Naive thymus-derived CD4-positive, alpha-beta T cell (primary cell): ENCODE data around the gene PRRC2B. TPM values are rescaled to one million over a fixed set of nuclear protein-coding genes. Genes with fewer than 3 reads are reported as not detected.
A peak's percentile ranks its signal among the peaks of the same experiment; 100 is the strongest.

ENCODE experiments used
- ATAC-seq: fragments of 150-1000 bp; cut with Tn5 transposase; 2 replicates; pipeline ENCODE4 v1.10.0; 2021; ENCODE audit warnings: mild to moderate bottlenecking, moderate library complexity
- CTCF ChIA-PET: fragments of 350-600 bp; sonication (Branson Sonifier 250); formaldehyde crosslinking; loops from one replicate; lab custom pipeline; 2021; ENCODE audit warnings: antibody characterized with exemption; lab: Charles Lee
- POLR2A ChIA-PET: fragments of 350-600 bp; sonication (Branson Sonifier 250); formaldehyde crosslinking; loops from one replicate; lab custom pipeline; 2021; ENCODE audit warnings: antibody characterized with exemption, inconsistent platforms; lab: Charles Lee
- DNase-seq, 9 donors: peaks; one replicate each; pipeline versions ENCODE4 v3.0.0 to v3.0.0-alpha.2; 2020 to 2022; ENCODE audit warnings: mixed read lengths in 1 of 9
- H3K27ac ChIP-seq: one replicate; pipeline ENCODE4 v1.7.0; 2013; ENCODE audit warnings: mild to moderate bottlenecking, low read depth, low read length, moderate library complexity
- H3K27me3 ChIP-seq, 2 donors: one replicate each; pipeline ENCODE4 v1.7.0; 2013; ENCODE audit warnings: low read length in 2 of 2, mild to moderate bottlenecking in 2 of 2, moderate library complexity in 2 of 2; ENCODE audit not compliant: control insufficient read depth in 2 of 2, insufficient read depth in 2 of 2
- H3K36me3 ChIP-seq, 3 experiments: 1 replicate in 2 of 3; 2 replicates in 1 of 3; pipeline ENCODE4 v1.7.0; 2013; ENCODE audit warnings: low read length in 3 of 3, mild to moderate bottlenecking in 3 of 3, moderate library complexity in 1 of 3; ENCODE audit not compliant: insufficient read depth in 3 of 3, control insufficient read depth in 2 of 3
- H3K4me1 ChIP-seq, 2 donors: one replicate each; pipeline ENCODE4 v1.7.0; 2013; ENCODE audit warnings: low read length in 2 of 2, mild to moderate bottlenecking in 2 of 2, moderate library complexity in 1 of 2; ENCODE audit not compliant: control insufficient read depth in 2 of 2, insufficient read depth in 2 of 2
- H3K4me3 ChIP-seq: 2 replicates; pipeline ENCODE4 v1.7.0; 2013; ENCODE audit warnings: mild to moderate bottlenecking, low read length
- H3K9me3 ChIP-seq, 3 experiments: 1 replicate in 2 of 3; 2 replicates in 1 of 3; pipeline ENCODE4 v1.7.0; 2013; ENCODE audit warnings: low read length in 3 of 3; ENCODE audit not compliant: control insufficient read depth in 2 of 3
- H3K27ac Mint-ChIP-seq, 9 donors: one replicate each; pipeline ENCODE4 v1.8.0; 2020 to 2022; ENCODE audit warnings: mixed read lengths in 9 of 9, mild to moderate bottlenecking in 8 of 9, moderate library complexity in 5 of 9, inconsistent platforms in 2 of 9
- H3K27me3 Mint-ChIP-seq, 5 donors: one replicate each; pipeline ENCODE4 v1.8.0; 2021 to 2022; ENCODE audit warnings: mixed read lengths in 5 of 5, mild to moderate bottlenecking in 1 of 5
- H3K36me3 Mint-ChIP-seq, 5 donors: one replicate each; pipeline ENCODE4 v1.8.0; 2020 to 2022; ENCODE audit warnings: mixed read lengths in 5 of 5, mild to moderate bottlenecking in 3 of 5, inconsistent platforms in 1 of 5
- H3K4me1 Mint-ChIP-seq, 7 donors: one replicate each; pipeline ENCODE4 v1.8.0; 2020 to 2022; ENCODE audit warnings: mixed read lengths in 7 of 7, mild to moderate bottlenecking in 3 of 7, inconsistent platforms in 1 of 7
- H3K4me3 Mint-ChIP-seq, 10 donors: one replicate each; pipeline ENCODE4 v1.8.0; 2020 to 2022; ENCODE audit warnings: mild to moderate bottlenecking in 10 of 10, mixed read lengths in 10 of 10, moderate library complexity in 6 of 10, inconsistent platforms in 2 of 10
- H3K9me3 Mint-ChIP-seq, 11 donors: one replicate each; pipeline ENCODE4 v1.8.0; 2020 to 2022; ENCODE audit warnings: mixed read lengths in 11 of 11, mild to moderate bottlenecking in 4 of 11, inconsistent platforms in 1 of 11, moderate library complexity in 1 of 11
- intact Hi-C, 2 donors: fragments of 100-400 bp; cut with micrococcal nuclease; formaldehyde crosslinking; loops; one replicate each; pipeline ENCODE4 v1.15.1; 2023
- polyA plus RNA-seq, 2 donors: library from polyadenylated mRNA; unstranded; fragments of 300-500 nt; fragmentation: Illumina TruSeq; gene quantifications; one replicate each; pipeline ENCODE4 v1.2.3, GENCODE V29; 2021
- total RNA-seq, 6 experiments: library from RNA in 5 of 6; stranded (reverse) in 5 of 6; gene quantifications; 1 replicate in 5 of 6; 2 replicates in 1 of 6; pipeline ENCODE4 v1.2.3 and lab custom pipeline; 2021 to 2026

Gene PRRC2B
- total and polyA plus RNA-seq, 7 experiments from 2014 or later: 29.8 to 382 (median 227) TPM

DNA sequence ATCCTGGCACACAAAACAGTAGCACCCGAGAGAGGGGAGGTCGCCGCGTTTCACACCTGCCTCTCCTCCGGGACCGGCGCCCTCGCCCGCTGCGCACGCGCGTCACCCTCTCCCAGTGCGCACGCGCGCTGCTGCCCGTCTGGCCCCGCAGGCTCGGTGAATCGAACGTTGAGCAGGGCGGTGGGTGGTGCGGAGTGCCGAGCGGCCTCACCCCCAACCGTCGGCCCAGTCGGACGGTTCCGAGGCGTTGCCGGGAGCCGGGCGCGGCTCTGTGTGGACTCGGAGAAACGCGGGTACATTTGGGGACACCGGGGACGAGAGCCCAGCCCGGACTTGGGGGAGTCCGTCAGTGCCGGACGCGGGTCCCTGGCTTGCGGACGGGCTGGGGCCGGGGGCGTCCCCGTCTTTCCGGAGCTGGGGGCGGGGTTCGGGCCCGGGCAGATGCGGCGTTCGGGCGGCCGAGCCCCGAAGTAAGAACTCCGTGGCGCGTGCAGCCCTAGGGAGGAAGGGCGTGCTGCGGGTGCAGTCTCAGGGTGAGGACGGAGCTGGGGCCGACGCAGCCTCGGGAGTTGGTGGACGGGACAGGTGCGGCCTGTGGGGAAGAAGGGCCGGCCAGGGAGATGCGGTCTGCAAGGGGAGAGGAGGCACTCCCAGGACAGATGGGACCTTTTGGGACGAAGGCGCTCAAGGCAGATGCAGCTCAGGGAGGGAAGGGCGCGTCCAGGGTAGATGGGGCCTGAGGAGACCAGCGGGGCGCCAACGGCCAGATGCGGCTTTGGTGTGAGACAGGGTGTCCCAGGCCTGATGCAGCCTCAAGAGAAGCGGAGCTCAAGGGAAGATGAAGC is 109.1 kb downstream of the PRRC2B start, which contains the start of gene POMT1:
POMT1 (plus strand) TSS at position 138 of the 845 bp plus-strand sequence. CDS start 1,301 bp downstream, outside the sequence.
- Histone ChIP-seq H3K4me3 (peak within 1 kb of the TSS; percentile 79), H3K27ac (peak within 1 kb of the TSS; percentile 88), H3K27me3 (no peaks in the 10 kb centered on the region), H3K9me3 (no peaks in the 10 kb centered on the region), H3K4me1 (peaks cover 41 to 42% of the 10 kb centered on the region in 2 donors), H3K36me3 (peaks cover 0 to 19% (median 4%) of the 10 kb centered on the region in 3 experiments)
- intact Hi-C loops: loop anchor here (1.0 to 5.0 kb wide), 11 partner anchors 28 to 739 kb away; partner anchors contain the start of genes NUP214 (in 2 of the 2), UCK1 (in 2 of the 2), FAM78A (in 1 of the 2) and PRRC2B (in 1 of the 2)
- H3K27ac Mint-ChIP-seq: peak within 1 kb of the TSS; percentile 88 to 98 (median 93)
- peaks cover 0 to 13% (median 8%) of the 10 kb centered on the region in 5 donors for H3K36me3 Mint-ChIP-seq
- peak; percentile 85 to 93 (median 90) for DNase-seq
- ChIA-PET CTCF (interaction anchor here (0.5 to 0.7 kb wide), 3 partner anchors 132 to 159 kb away, joined by 3 read pairs; no protein-coding TSS in a partner anchor), POLR2A (interaction anchor here (0.6 to 1.6 kb wide), 11 partner anchors 9 to 327 kb away, joined by 3 to 6 read pairs (median 3); no protein-coding TSS in a partner anchor)
- peaks cover 51 to 73% (median 60%) of the 10 kb centered on the region in 7 donors for H3K4me1 Mint-ChIP-seq
- peaks cover 0 to 5% (median 0%) of the 10 kb centered on the region in 11 donors for H3K9me3 Mint-ChIP-seq
- H3K4me3 Mint-ChIP-seq: peak within 1 kb of the TSS; percentile 89 to 99 (median 94)
- peak; percentile 77 for ATAC-seq
- H3K27me3 Mint-ChIP-seq: no peaks in the 10 kb centered on the region

DNA sequence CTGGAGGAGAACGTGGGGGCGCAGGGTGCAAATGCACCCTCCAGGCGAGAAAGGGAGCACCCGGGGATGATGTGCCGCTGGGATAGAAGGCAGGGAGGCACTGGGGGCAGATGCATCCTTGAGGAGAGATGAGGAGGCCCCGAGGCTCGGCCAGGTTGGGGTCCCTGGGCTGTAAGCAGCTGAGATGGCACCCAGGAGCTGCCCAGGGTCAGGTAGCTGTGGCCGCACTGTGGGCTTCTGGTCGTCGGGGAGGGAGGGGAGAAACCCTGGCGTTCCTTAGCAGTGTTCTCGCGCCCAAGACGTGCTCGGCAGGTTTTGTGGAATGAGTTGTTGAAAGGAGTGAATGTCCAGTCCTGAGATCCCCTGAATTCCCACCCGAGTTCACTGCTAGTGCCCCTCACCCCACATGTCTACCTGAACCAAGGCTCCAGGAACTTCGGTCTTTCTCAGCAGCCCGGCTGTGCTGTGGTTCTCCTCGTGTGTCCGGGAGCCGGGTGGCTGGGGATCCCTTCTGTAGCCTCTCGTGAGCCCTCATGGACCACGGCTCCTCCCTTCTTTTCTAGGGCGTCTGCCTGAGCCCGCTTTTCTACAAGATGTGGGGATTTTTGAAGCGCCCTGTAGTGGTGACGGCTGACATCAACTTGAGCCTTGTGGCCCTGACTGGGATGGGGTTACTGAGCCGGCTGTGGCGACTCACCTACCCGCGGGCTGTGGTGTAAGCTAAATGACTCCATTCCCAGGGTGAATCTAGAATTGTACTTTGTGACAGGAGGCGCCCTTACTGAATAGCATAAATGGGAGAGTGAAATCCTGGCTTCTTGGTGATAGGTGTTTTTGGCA is 110.0 kb downstream of the PRRC2B start:
- H3K36me3 Mint-ChIP-seq: peaks cover 0 to 15% (median 8%) of the 10 kb centered on the region in 5 donors
- POLR2A ChIA-PET: interaction anchor here (0.6 to 1.6 kb wide), 10 partner anchors 8 to 240 kb away, joined by 3 to 6 read pairs (median 3); no protein-coding TSS in a partner anchor
- DNase-seq (peak in 5 of 9 donors; percentile 17 to 72 (median 29)), ATAC-seq (peak; percentile 48)
- H3K27ac Mint-ChIP-seq: peak overlapping the region; percentile 82 to 97 (median 88)
- peaks cover 40 to 42% of the 10 kb centered on the region in 2 donors for H3K4me1 ChIP-seq
- H3K27me3 ChIP-seq: no peaks in the 10 kb centered on the region
- intact Hi-C loops: loop anchor here (1.0 to 5.0 kb wide), 10 partner anchors 27 to 738 kb away; partner anchors contain the start of genes FAM78A (in 1 of the 2), NUP214 (in 1 of the 2) and UCK1 (in 1 of the 2)
- peaks cover 48 to 67% (median 54%) of the 10 kb centered on the region in 7 donors for H3K4me1 Mint-ChIP-seq
- H3K9me3 ChIP-seq: no peaks in the 10 kb centered on the region
- H3K4me3 ChIP-seq: peak overlapping the region; percentile 79
- CTCF ChIA-PET: interaction anchor here (0.5 to 0.6 kb wide), 2 partner anchors 133 to 154 kb away, joined by 3 read pairs; no protein-coding TSS in a partner anchor
- H3K27ac ChIP-seq: peak overlapping the region; percentile 88
- peaks cover 0 to 5% (median 0%) of the 10 kb centered on the region in 11 donors for H3K9me3 Mint-ChIP-seq
- peak overlapping the region; percentile 89 to 99 (median 94) for H3K4me3 Mint-ChIP-seq
- no peaks in the 10 kb centered on the region for H3K27me3 Mint-ChIP-seq
- H3K36me3 ChIP-seq: peaks cover 0 to 19% (median 4%) of the 10 kb centered on the region in 3 experiments

DNA sequence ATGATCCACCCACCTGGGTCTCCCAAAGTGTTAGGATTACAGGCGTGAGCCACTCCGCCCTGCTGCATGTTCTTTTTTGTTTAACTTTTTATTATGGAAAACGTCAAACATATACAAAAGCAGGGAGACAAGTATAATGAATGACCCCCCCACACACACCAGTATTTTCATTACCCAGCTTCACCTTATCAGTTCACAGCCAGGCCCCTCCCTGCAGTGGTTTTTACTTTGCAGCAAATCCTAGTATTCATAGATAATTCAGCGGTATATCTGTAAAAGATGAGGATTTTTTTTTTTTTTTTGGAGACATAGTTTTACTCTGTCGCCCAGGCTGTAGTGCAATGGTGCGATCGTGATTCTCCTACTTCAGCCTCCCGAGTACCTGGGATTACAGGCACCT is 111.1 kb downstream of the PRRC2B start:
- Histone ChIP-seq H3K36me3 (peaks cover 0 to 21% (median 4%) of the 10 kb centered on the region in 3 experiments), H3K9me3 (no peaks in the 10 kb centered on the region), H3K27me3 (no peaks in the 10 kb centered on the region), H3K4me1 (peaks cover 29 to 31% of the 10 kb centered on the region in 2 donors), H3K4me3 (no peak overlapping the region), H3K27ac (no peak overlapping the region)
- peaks cover 0 to 22% (median 13%) of the 10 kb centered on the region in 5 donors for H3K36me3 Mint-ChIP-seq
- peaks cover 0 to 5% (median 0%) of the 10 kb centered on the region in 11 donors for H3K9me3 Mint-ChIP-seq
- ATAC-seq (no peak), DNase-seq (no peak)
- peak overlapping the region in 1 of 9 donors; percentile 2 for H3K27ac Mint-ChIP-seq
- intact Hi-C loops: no loop called here
- H3K4me3 Mint-ChIP-seq: peak overlapping the region; percentile 21 to 98 (median 69)
- peaks cover 36 to 56% (median 46%) of the 10 kb centered on the region in 7 donors for H3K4me1 Mint-ChIP-seq
- no peaks in the 10 kb centered on the region for H3K27me3 Mint-ChIP-seq
- ChIA-PET CTCF (interaction anchor here (0.7 kb wide), 1 partner anchor 664 kb away, joined by 4 read pairs; no protein-coding TSS in a partner anchor), POLR2A (no interaction called here)

DNA sequence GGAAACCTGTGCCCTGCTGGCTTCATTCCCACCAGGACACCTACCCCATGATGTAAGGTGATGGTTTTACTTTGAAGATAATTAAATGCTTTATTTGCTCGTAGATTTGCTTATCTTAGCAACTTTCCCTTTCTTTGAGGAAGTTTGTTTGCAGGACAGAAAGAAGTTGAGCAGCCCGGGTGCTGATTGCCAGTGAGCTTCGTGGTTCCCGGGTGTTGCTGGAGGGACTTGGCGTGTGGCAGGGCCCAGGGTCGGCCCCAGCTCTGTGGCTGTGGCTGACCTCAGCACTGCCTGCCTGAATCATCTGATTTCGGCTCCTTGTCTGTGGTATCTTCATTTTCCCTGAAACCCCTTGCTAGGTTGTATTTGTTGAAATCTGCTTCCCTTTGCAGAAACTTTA is 117.5 kb downstream of the PRRC2B start:
- ATAC-seq (no peak), DNase-seq (no peak)
- CTCF ChIA-PET: no interaction called here
- intact Hi-C loops: no loop called here
- Histone ChIP-seq H3K27ac (no peak overlapping the region), H3K36me3 (peaks cover 7 to 73% (median 19%) of the 10 kb centered on the region in 3 experiments), H3K4me1 (no peaks in the 10 kb centered on the region), H3K27me3 (no peaks in the 10 kb centered on the region), H3K4me3 (no peak overlapping the region), H3K9me3 (no peaks in the 10 kb centered on the region)
- peaks cover 5 to 43% (median 16%) of the 10 kb centered on the region in 5 donors for H3K36me3 Mint-ChIP-seq
- no peaks in the 10 kb centered on the region for H3K9me3 Mint-ChIP-seq
- H3K4me1 Mint-ChIP-seq: peaks cover 0 to 6% (median 1%) of the 10 kb centered on the region in 7 donors
- no peaks in the 10 kb centered on the region for H3K27me3 Mint-ChIP-seq
- no peak overlapping the region for H3K4me3 Mint-ChIP-seq
- POLR2A ChIA-PET: interaction anchor here (1.2 to 1.4 kb wide), 2 partner anchors 8 to 19 kb away, joined by 3 read pairs; no protein-coding TSS in a partner anchor
- no peak overlapping the region for H3K27ac Mint-ChIP-seq

DNA sequence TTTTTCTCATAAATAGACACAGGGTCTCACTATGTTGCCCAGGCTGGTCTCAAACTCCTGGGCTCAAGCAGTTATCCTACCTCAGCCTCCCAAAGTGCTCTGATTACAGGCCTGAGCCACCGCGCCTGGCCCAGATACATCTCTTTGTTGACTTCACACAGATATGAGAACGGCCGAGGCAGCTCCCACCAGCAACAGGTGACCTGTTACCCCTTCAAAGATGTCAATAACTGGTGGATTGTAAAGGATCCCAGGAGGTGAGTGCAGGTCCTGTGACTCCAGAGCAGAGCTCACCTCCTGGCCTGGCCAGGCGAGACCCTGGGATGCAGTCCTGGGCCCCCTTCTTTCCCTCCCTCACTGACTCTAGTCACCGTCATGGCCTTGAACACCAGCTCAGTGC is 118.0 kb downstream of the PRRC2B start:
- Mint-ChIP-seq H3K27ac (no peak overlapping the region), H3K4me3 (no peak overlapping the region), H3K27me3 (no peaks in the 10 kb centered on the region), H3K36me3 (peaks cover 3 to 39% (median 15%) of the 10 kb centered on the region in 5 donors), H3K9me3 (no peaks in the 10 kb centered on the region), H3K4me1 (peaks cover 0 to 6% (median 0%) of the 10 kb centered on the region in 7 donors)
- peaks cover 12 to 78% (median 21%) of the 10 kb centered on the region in 3 experiments for H3K36me3 ChIP-seq
- ATAC-seq (no peak), DNase-seq (no peak)
- H3K9me3 ChIP-seq: no peaks in the 10 kb centered on the region
- CTCF ChIA-PET: no interaction called here
- intact Hi-C loops: no loop called here
- H3K27ac ChIP-seq: no peak overlapping the region
- H3K4me1 ChIP-seq: no peaks in the 10 kb centered on the region
- no peak overlapping the region for H3K4me3 ChIP-seq
- H3K27me3 ChIP-seq: no peaks in the 10 kb centered on the region
- POLR2A ChIA-PET: interaction anchor here (0.6 to 1.4 kb wide), 3 partner anchors 8 to 20 kb away, joined by 3 read pairs; no protein-coding TSS in a partner anchor
